Endothelial cell of umbilical vein (primary cell): ENCODE results near the gene C1orf226. TPM values are rescaled to one million over a fixed set of nuclear protein-coding genes. Genes with fewer than 3 reads are reported as not detected.

Source experiments
- BruUV-seq: library from RNA; stranded (reverse); fragments of 400-500 nt; replicated peaks from 2 replicates; lab custom pipeline; 2021; lab: Mats Ljungman, UMichigan
- CTCF ChIA-PET: fragments of 300-600, 350-600 bp; sonication (Branson Sonifier 250); formaldehyde crosslinking; loops from one replicate; lab custom pipeline; 2021; ENCODE audit warnings: antibody characterized with exemption, inconsistent platforms; lab: Charles Lee
- POLR2A ChIA-PET: fragments of 300-600, 350-600 bp; sonication (Branson Sonifier 250); formaldehyde crosslinking; loops from one replicate; lab custom pipeline; 2021; ENCODE audit warnings: antibody characterized with exemption, inconsistent platforms; lab: Charles Lee
- DNase-seq: peaks from one replicate; pipeline ENCODE4 v3.0.0-alpha.2; 2011; ENCODE audit warnings: low read depth, low spot score
- FAIRE-seq: peaks from 2 replicates; lab custom pipeline; 2011; peaks lifted over from hg19 to GRCh38; lab: Jason Lieb, UNC
- H2AFZ ChIP-seq: 2 replicates; pipeline ENCODE4 v1.6.0; 2012; ENCODE audit warnings: low read depth, low read length, control low read depth, inconsistent platforms
- H3K27ac ChIP-seq: 2 replicates; pipeline ENCODE4 v1.5.1; 2011; ENCODE audit warnings: low read depth, mild to moderate bottlenecking, control low read depth, low read length, moderate library complexity; ENCODE audit not compliant: insufficient read depth
- H3K27me3 ChIP-seq, 2 experiments: 2 replicates each; pipeline versions ENCODE4 v1.6.0 to v1.6.1; 2011; ENCODE audit warnings: low read length in 2 of 2, mixed read lengths in 1 of 2; ENCODE audit not compliant: control insufficient read depth in 2 of 2, insufficient read depth in 2 of 2
- H3K36me3 ChIP-seq, 2 experiments: 2 replicates in 1 of 2; 3 replicates in 1 of 2; pipeline ENCODE4 v1.5.1; 2011; ENCODE audit warnings: low read length in 2 of 2, mild to moderate bottlenecking in 1 of 2, moderate library complexity in 1 of 2; ENCODE audit not compliant: control insufficient read depth in 2 of 2, insufficient read depth in 2 of 2; ENCODE audit errors: extremely low read depth in 1 of 2
- H3K4me1 ChIP-seq: 3 replicates; pipeline ENCODE4 v1.5.1; 2011; ENCODE audit warnings: mild to moderate bottlenecking, low read length; ENCODE audit not compliant: control insufficient read depth, insufficient read depth; ENCODE audit errors: extremely low read depth
- H3K4me2 ChIP-seq: 2 replicates; pipeline ENCODE4 v1.6.1; 2011; ENCODE audit warnings: low read length, control low read depth, mixed read lengths; ENCODE audit not compliant: insufficient read depth
- H3K4me3 ChIP-seq, 3 experiments: fragments of 200-600 bp in 1 of 3; sonication (generic), shearing (Covaris generic) in 1 of 3; replicated peaks in 1 of 3; 2 replicates each; pipeline ENCODE4 v1.5.1; 2011 to 2016; ENCODE audit warnings: control low read depth in 3 of 3, low read length in 3 of 3, mild to moderate bottlenecking in 2 of 3, inconsistent platforms in 1 of 3, low read depth in 1 of 3, moderate library complexity in 1 of 3; ENCODE audit not compliant: insufficient read depth in 1 of 3
- H3K79me2 ChIP-seq: 2 replicates; pipeline ENCODE4 v1.6.0; 2012; ENCODE audit warnings: low read length, inconsistent platforms; ENCODE audit not compliant: control insufficient read depth, insufficient read depth
- H3K9ac ChIP-seq: replicated peaks from 2 replicates; pipeline ENCODE3; 2011; ENCODE audit warnings: low read length, control low read depth; ENCODE audit not compliant: insufficient read depth; ENCODE audit errors: extremely low read depth
- H3K9me1 ChIP-seq: replicated peaks from 3 replicates; pipeline ENCODE4 v1.6.0; 2011; ENCODE audit warnings: mild to moderate bottlenecking, low read length; ENCODE audit not compliant: control insufficient read depth, insufficient read depth; ENCODE audit errors: extremely low read depth
- H3K9me3 ChIP-seq: replicated peaks from 2 replicates; pipeline ENCODE4 v1.5.1; 2012; ENCODE audit warnings: low read length, inconsistent platforms; ENCODE audit not compliant: control insufficient read depth, insufficient read depth
- H4K20me1 ChIP-seq: replicated peaks from 2 replicates; pipeline ENCODE3; 2011; ENCODE audit warnings: mild to moderate bottlenecking, low read length; ENCODE audit not compliant: control insufficient read depth, insufficient read depth; ENCODE audit errors: extremely low read depth
- CTCF ChIP-seq, 2 donors: IDR thresholded peaks; 1 replicate in 1 of 2; 2 replicates in 1 of 2; pipeline ENCODE4 v1.5.1; 2011; ENCODE audit warnings: low read length in 2 of 2, mild to moderate bottlenecking in 2 of 2, moderate library complexity in 2 of 2, control low read depth in 1 of 2, inconsistent platforms in 1 of 2, low read depth in 1 of 2; ENCODE audit not compliant: insufficient read depth in 1 of 2; ENCODE audit errors: extremely low read depth in 1 of 2
- EZH2 ChIP-seq: IDR thresholded peaks from 2 replicates; pipeline ENCODE4 v1.6.1; 2012; ENCODE audit warnings: borderline replicate concordance, low read depth, mild to moderate bottlenecking, moderate library complexity, low read length, inconsistent platforms; ENCODE audit not compliant: severe bottlenecking
- FOS ChIP-seq: IDR thresholded peaks from 2 replicates; pipeline ENCODE4 v1.6.1; 2011; ENCODE audit warnings: mild to moderate bottlenecking, low read length, moderate library complexity, borderline replicate concordance; ENCODE audit not compliant: insufficient read depth
- GATA2 ChIP-seq: IDR thresholded peaks from 2 replicates; pipeline ENCODE4 v1.7.0; 2011; ENCODE audit warnings: low read depth, mild to moderate bottlenecking, moderate library complexity, mixed read lengths, low read length; ENCODE audit not compliant: insufficient read length, insufficient read depth
- JUN ChIP-seq: IDR thresholded peaks from 2 replicates; pipeline ENCODE4 v1.6.1; 2011; ENCODE audit warnings: borderline replicate concordance, low read depth; ENCODE audit not compliant: insufficient read length, insufficient read depth
- MAX ChIP-seq: IDR thresholded peaks from 2 replicates; pipeline ENCODE4 v1.6.1; 2011; ENCODE audit not compliant: insufficient read depth, insufficient read length
- MYC ChIP-seq: IDR thresholded peaks from one replicate; pipeline ENCODE4 v1.6.1; 2011; ENCODE audit warnings: mild to moderate bottlenecking, low read depth, low read length
- POLR2A ChIP-seq: IDR thresholded peaks from 2 replicates; pipeline ENCODE4 v1.6.1; 2012; ENCODE audit warnings: low read depth, mild to moderate bottlenecking, control low read depth, low read length
- POLR2AphosphoS5 ChIP-seq: IDR thresholded peaks from 2 replicates; pipeline ENCODE4 v1.6.1; 2012; ENCODE audit warnings: low read depth, mild to moderate bottlenecking, control low read depth, low read length, moderate library complexity; ENCODE audit not compliant: insufficient read depth
- dilution Hi-C: fragments of 300-500 bp; cut with MboI; formaldehyde crosslinking; loops from one replicate; pipeline ENCODE4 v1.15.0; 2019; ENCODE audit warnings: low sequenced_read_pairs; ENCODE audit not compliant: extremely low pct_ligation_motif_present
- intact Hi-C: fragments of 100-400 bp; cut with micrococcal nuclease; formaldehyde crosslinking; loops from one replicate; pipeline ENCODE4 v1.10.0; 2022
- polyA plus RNA-seq, 4 experiments: library from polyadenylated mRNA; depleted of rRNA in 3 of 4; stranded (reverse) in 3 of 4; unstranded in 1 of 4; fragments of >200 nt; gene quantifications; 2 replicates each; pipeline versions ENCODE4 v1.2.1 to v1.2.3, GENCODE V29; 2011 to 2012; ENCODE audit warnings: missing spikeins in 1 of 4
- total RNA-seq: library from RNA; stranded (reverse); gene quantifications from 2 replicates; pipeline ENCODE4 v1.2.3, GENCODE V29; 2021

The C1orf226 gene
- total and polyA plus RNA-seq, 2 donors (not counting 3 experiments of a cell fraction or from before 2014, with no cell fraction given) = 2.5 to 4.2 TPM

- Histone ChIP-seq H2AFZ (peak overlapping the region; percentile 53), H3K4me1 (peaks cover 28% of the 10 kb centered on the region), H3K27me3 (no peaks in the 10 kb centered on the region), H3K9me1 (no peaks in the 10 kb centered on the region), H3K79me2 (no peaks in the 10 kb centered on the region), H3K9ac (peak overlapping the region; percentile 55), H3K36me3 (no peaks in the 10 kb centered on the region), H3K4me3 (no peak overlapping the region), H4K20me1 (no peaks in the 10 kb centered on the region), H3K9me3 (no peaks in the 10 kb centered on the region), H3K27ac (peak overlapping the region; percentile 93), H3K4me2 (peak overlapping the region; percentile 84)
- TSS peak; percentile 65 for BruUV-seq
- peak; percentile 92 for FAIRE-seq
- intact Hi-C loops (loop anchor here (1.0 to 5.0 kb wide), 3 partner anchors 47 to 293 kb away; no protein-coding TSS in a partner anchor), dilution Hi-C loops (no loop called here)
- TF ChIP-seq EZH2 = no peak
- peak; percentile 81 for TF ChIP-seq FOS
- no peak for TF ChIP-seq MAX
- TF ChIP-seq MYC = no peak
- TF ChIP-seq GATA2 = peak; percentile 66
- peak; percentile 47 for TF ChIP-seq POLR2A
- no peak for TF ChIP-seq CTCF (IDR thresholded peaks at IDR 0.05; ENCODE audit: extremely low read depth in 1 of 2, insufficient read depth in 1 of 2, low read depth in 1 of 2, low read length in 2 of 2)
- peak; percentile 56 for TF ChIP-seq POLR2AphosphoS5
- peak; percentile 95 for TF ChIP-seq JUN
- DNase-seq = peak; percentile 95
- POLR2A ChIA-PET = no interaction called here
- CTCF ChIA-PET = interaction anchor here (0.7 to 1.2 kb wide), 6 partner anchors 8 to 294 kb away, joined by 3 to 6 read pairs (median 3); no protein-coding TSS in a partner anchor
Observed at GRCh38 chr1:162349635-162350330, 31.7 kb upstream of the C1orf226 start.
